ENCODE measurements around the gene BCKDK.

GRCh38 chr16:31148896-31149295 lies 40.7 kb downstream of the BCKDK start:
- TF ChIP-seq CTCF (IDR thresholded peaks at IDR 0.05) (no peak), POLR2A (IDR thresholded peaks at IDR 0.05) (no peak)

Measured in tibial nerve (tissue), 3 donors.